Uterus (tissue), 4 donors: Measurements from ENCODE around the gene ZC3H4. TPM values are rescaled to one million over a fixed set of nuclear protein-coding genes. Genes with fewer than 3 reads are reported as not detected.

ENCODE experiments used
- DNase-seq, 2 donors: peaks; one replicate each; pipeline ENCODE4 v3.0.0-alpha.2; 2019 to 2020
- H3K27ac ChIP-seq, 2 donors: fragments of 200-600 bp; sonication (generic); 1 replicate in 1 of 2; 2 replicates in 1 of 2; pipeline ENCODE4 v1.5.1; 2016 to 2018
- H3K27me3 ChIP-seq, 2 donors: fragments of 200-600 bp; sonication (generic); one replicate each; pipeline ENCODE4 v1.5.1; 2018 to 2019; ENCODE audit warnings: control low read depth in 1 of 2
- H3K36me3 ChIP-seq, 2 donors: fragments of 200-600 bp; sonication (generic); one replicate each; pipeline ENCODE4 v1.5.1; 2019; ENCODE audit warnings: control low read depth in 1 of 2
- H3K4me1 ChIP-seq, 2 donors: fragments of 200-600 bp; sonication (generic); one replicate each; pipeline ENCODE4 v1.5.1; 2018 to 2019; ENCODE audit warnings: control low read depth in 1 of 2
- H3K4me3 ChIP-seq, 2 donors: fragments of 200-600 bp; sonication (generic); 1 replicate in 1 of 2; 2 replicates in 1 of 2; pipeline ENCODE4 v1.5.1; 2018 to 2019; ENCODE audit warnings: mild to moderate bottlenecking in 1 of 2
- H3K9me3 ChIP-seq, 2 donors: fragments of 200-600 bp; sonication (generic); one replicate each; pipeline ENCODE4 v1.5.1; 2019; ENCODE audit warnings: control low read depth in 1 of 2
- CTCF ChIP-seq, 4 experiments: fragments of 200-600 bp in 2 of 4; fragments of 450-650 bp in 2 of 4; sonication (generic) in 2 of 4; IDR thresholded peaks; one replicate each; pipeline ENCODE4 v1.5.1; 2016 to 2019; ENCODE audit warnings: antibody characterized with exemption in 4 of 4, mild to moderate bottlenecking in 2 of 4, moderate library complexity in 1 of 4
- POLR2A ChIP-seq, 2 donors: fragments of 450-650 bp; IDR thresholded peaks; one replicate each; pipeline ENCODE4 v1.6.1; 2016; ENCODE audit warnings: antibody characterized with exemption in 2 of 2, mild to moderate bottlenecking in 1 of 2, moderate library complexity in 1 of 2
- intact Hi-C: fragments of 100-400 bp; cut with DNase I; formaldehyde crosslinking; loops from one replicate; pipeline ENCODE4 v1.15.1; 2023; ENCODE audit warnings: low total_unique reads
- total RNA-seq, 4 donors: library from RNA; depleted of rRNA in 3 of 4; stranded (reverse); fragments of >200 nt in 3 of 4; gene quantifications; one replicate each; pipeline versions ENCODE4 v1.1.0 to v1.2.4, GENCODE V29; 2014 to 2023
- donor health status: DM: yes; HTN: yes; CAD: no.

Gene ZC3H4
- total RNA-seq, 4 donors from 2014 or later: 3.3 to 43.1 (median 18.3) TPM

DNA sequence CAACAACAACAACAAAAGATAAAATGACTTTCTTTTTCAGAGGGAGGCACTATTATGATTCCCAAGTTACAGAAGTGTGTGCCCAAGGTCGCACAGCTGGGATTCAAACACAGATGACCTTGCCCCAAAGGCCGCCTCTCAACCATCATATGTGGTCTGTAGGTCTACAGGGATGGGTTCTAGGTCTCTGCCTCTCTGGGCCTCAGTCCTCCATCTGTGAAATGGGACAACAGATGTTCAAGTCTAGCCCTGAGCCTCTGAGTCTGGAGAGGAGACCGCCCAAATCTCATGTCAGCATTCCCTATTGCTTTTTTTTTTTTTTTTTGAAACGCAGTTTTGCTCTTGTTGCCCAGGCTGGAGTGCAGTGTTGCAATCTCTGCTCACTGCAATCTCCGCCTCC, 89.1 kb downstream of the ZC3H4 start:
- TF ChIP-seq POLR2A (IDR thresholded peaks at IDR 0.05): no peak
- no peak for TF ChIP-seq CTCF (IDR thresholded peaks at IDR 0.05)
- H3K4me3 ChIP-seq: no peak overlapping the region
- no peaks in the 10 kb centered on the region for H3K9me3 ChIP-seq
- no peak for DNase-seq
- peaks cover 0 to 22% of the 10 kb centered on the region in 2 donors for H3K4me1 ChIP-seq
- peaks cover 19 to 57% of the 10 kb centered on the region in 2 donors for H3K27me3 ChIP-seq
- no peak overlapping the region for H3K27ac ChIP-seq
- intact Hi-C loops: no loop called here
- no peaks in the 10 kb centered on the region for H3K36me3 ChIP-seq

GRCh38 chr19:47023448-47023794, 90.2 kb downstream of the ZC3H4 start:
- Histone ChIP-seq H3K27me3 (peaks cover 19 to 52% of the 10 kb centered on the region in 2 donors), H3K27ac (no peak overlapping the region), H3K4me1 (peaks cover 0 to 22% of the 10 kb centered on the region in 2 donors), H3K9me3 (no peaks in the 10 kb centered on the region), H3K4me3 (no peak overlapping the region), H3K36me3 (no peaks in the 10 kb centered on the region)
- intact Hi-C loops: no loop called here
- TF ChIP-seq POLR2A (IDR thresholded peaks at IDR 0.05): no peak
- no peak for TF ChIP-seq CTCF (IDR thresholded peaks at IDR 0.05)
- no peak for DNase-seq

- intact Hi-C loops: no loop called here
- Histone ChIP-seq H3K4me3 (no peak overlapping the region), H3K36me3 (no peaks in the 10 kb centered on the region), H3K9me3 (no peaks in the 10 kb centered on the region), H3K27ac (no peak overlapping the region), H3K27me3 (peaks cover 19 to 46% of the 10 kb centered on the region in 2 donors), H3K4me1 (peaks cover 0 to 22% of the 10 kb centered on the region in 2 donors)
- no peak for TF ChIP-seq POLR2A (IDR thresholded peaks at IDR 0.05)
- no peak for TF ChIP-seq CTCF (IDR thresholded peaks at IDR 0.05)
- no peak for DNase-seq
Observed at GRCh38 chr19:47022541-47023447, 90.8 kb downstream of the ZC3H4 start.

DNA sequence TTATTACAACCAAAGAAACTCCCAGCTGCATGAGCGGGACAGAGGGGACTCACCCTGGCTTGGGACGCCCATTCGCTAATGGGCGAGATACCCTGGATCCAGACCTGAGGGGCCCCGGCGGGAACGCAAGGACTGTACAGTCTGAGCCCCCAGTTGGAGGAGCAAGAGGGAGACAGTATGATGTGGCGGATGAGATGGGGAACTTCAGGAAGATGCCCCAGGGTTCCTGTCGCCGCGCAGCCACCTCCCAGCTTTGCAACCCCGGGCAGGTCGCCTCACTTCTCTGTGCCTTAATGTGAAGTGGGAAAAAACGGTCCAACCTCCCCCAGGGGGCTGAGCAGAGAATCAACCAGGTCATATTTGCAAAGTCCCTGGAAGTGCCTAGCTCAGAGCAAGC, 91.4 kb downstream of the ZC3H4 start:
- Histone ChIP-seq H3K36me3 (no peaks in the 10 kb centered on the region), H3K4me1 (peaks cover 0 to 22% of the 10 kb centered on the region in 2 donors), H3K9me3 (no peaks in the 10 kb centered on the region), H3K4me3 (no peak overlapping the region), H3K27me3 (peaks cover 19 to 44% of the 10 kb centered on the region in 2 donors), H3K27ac (no peak overlapping the region)
- DNase-seq: no peak
- intact Hi-C loops: no loop called here
- no peak for TF ChIP-seq CTCF (IDR thresholded peaks at IDR 0.05)
- no peak for TF ChIP-seq POLR2A (IDR thresholded peaks at IDR 0.05)

DNA sequence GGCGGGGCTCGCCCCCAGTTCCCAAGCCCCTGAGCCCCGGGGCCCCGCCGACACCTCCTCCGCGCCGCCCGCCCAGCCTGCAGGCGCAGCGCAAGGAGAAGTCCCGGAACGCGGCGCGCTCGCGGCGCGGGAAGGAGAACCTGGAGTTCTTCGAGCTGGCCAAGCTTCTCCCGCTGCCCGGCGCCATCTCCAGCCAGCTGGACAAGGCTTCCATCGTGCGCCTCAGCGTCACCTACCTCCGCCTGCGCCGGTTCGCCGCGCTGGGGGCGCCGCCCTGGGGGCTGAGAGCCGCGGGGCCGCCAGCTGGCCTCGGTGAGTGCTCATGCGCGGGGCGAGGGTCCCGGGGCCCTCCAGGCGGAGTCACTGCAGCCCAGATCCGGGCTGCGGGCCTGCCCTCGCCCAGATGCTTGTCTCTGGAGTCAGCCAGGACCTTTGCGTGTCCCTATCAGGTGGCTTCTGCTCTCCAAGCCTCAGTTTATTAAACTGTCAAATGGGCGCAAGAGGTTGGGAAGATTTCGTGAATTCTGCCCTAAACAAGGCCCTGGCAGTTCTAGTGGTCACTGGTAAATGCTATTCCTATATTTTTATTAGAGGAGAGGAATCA, 91.9 kb downstream of the ZC3H4 start:
- H3K36me3 ChIP-seq: no peaks in the 10 kb centered on the region
- no peak for DNase-seq
- TF ChIP-seq POLR2A (IDR thresholded peaks at IDR 0.05) (no peak), CTCF (IDR thresholded peaks at IDR 0.05) (no peak)
- H3K4me3 ChIP-seq: no peak overlapping the region
- H3K4me1 ChIP-seq: peaks cover 0 to 22% of the 10 kb centered on the region in 2 donors
- no peak overlapping the region for H3K27ac ChIP-seq
- H3K27me3 ChIP-seq: peaks cover 19 to 44% of the 10 kb centered on the region in 2 donors
- intact Hi-C loops: no loop called here
- H3K9me3 ChIP-seq: no peaks in the 10 kb centered on the region
